GM12878 (cell line): ENCODE data around the gene ODR4. TPM values are rescaled to one million over a fixed set of nuclear protein-coding genes. Genes with fewer than 3 reads are reported as not detected.
A peak's percentile ranks its signal among the peaks of the same experiment; 100 is the strongest.

Experiments used
- BACH1 ChIP-seq: fragments of 450-650 bp; IDR thresholded peaks from 2 replicates; pipeline ENCODE4 v1.6.1; 2017; ENCODE audit warnings: mild to moderate bottlenecking, borderline replicate concordance
- BMI1 ChIP-seq: fragments of 450-650 bp; IDR thresholded peaks from 2 replicates; pipeline ENCODE4 v1.6.1; 2016; ENCODE audit warnings: mild to moderate bottlenecking, moderate library complexity, borderline replicate concordance
- CBFB ChIP-seq: IDR thresholded peaks from 2 replicates; pipeline ENCODE4 v1.6.1; 2016; ENCODE audit warnings: antibody characterized with exemption, low read depth
- CREB1 ChIP-seq: IDR thresholded peaks from 2 replicates; pipeline ENCODE4 v1.6.1; 2012; ENCODE audit warnings: low read depth, mild to moderate bottlenecking, inconsistent platforms
- DPF2 ChIP-seq: fragments of 450-650 bp; IDR thresholded peaks from 2 replicates; pipeline ENCODE4 v1.6.1; 2017; ENCODE audit warnings: mild to moderate bottlenecking
- EGR1 ChIP-seq, 2 experiments: IDR thresholded peaks; 1 replicate in 1 of 2; 2 replicates in 1 of 2; pipeline ENCODE4 v1.6.1; 2011 to 2012; ENCODE audit warnings: low read depth in 2 of 2, low read length in 2 of 2, borderline replicate concordance in 1 of 2, mild to moderate bottlenecking in 1 of 2, moderate library complexity in 1 of 2
- ESRRA ChIP-seq: IDR thresholded peaks from 2 replicates; pipeline ENCODE4 v1.6.1; 2012; ENCODE audit warnings: mild to moderate bottlenecking, low read length, improper control_type of control experiment
- ETV6 ChIP-seq, 2 experiments: fragments of 450-650 bp in 1 of 2; IDR thresholded peaks in 1 of 2; conservative IDR thresholded peaks in 1 of 2; 2 replicates each; pipeline ENCODE4 v1.6.1; 2014; ENCODE audit warnings: antibody characterized with exemption in 1 of 2, borderline replicate concordance in 1 of 2, low read depth in 1 of 2, mild to moderate bottlenecking in 1 of 2, moderate library complexity in 1 of 2
- GATAD2B ChIP-seq: fragments of 450-650 bp; conservative IDR thresholded peaks from 2 replicates; pipeline ENCODE4 v1.6.1; 2017; ENCODE audit warnings: low read depth, mild to moderate bottlenecking, moderate library complexity
- HCFC1 ChIP-seq: fragments of 150-350 bp; IDR thresholded peaks from 2 replicates; pipeline ENCODE4 v1.6.1; 2014; ENCODE audit warnings: low read length
- IKZF2 ChIP-seq, 2 experiments: fragments of 450-650 bp; IDR thresholded peaks; 2 replicates each; pipeline ENCODE4 v1.6.1; 2017; ENCODE audit warnings: mild to moderate bottlenecking in 2 of 2, moderate library complexity in 2 of 2
- MTA3 ChIP-seq: IDR thresholded peaks from 2 replicates; pipeline ENCODE4 v1.6.1; 2012; ENCODE audit warnings: low read length, inconsistent platforms, borderline replicate concordance
- MYC ChIP-seq: IDR thresholded peaks from 2 replicates; pipeline ENCODE4 v1.6.1; 2011; ENCODE audit warnings: mild to moderate bottlenecking, low read length, moderate library complexity, inconsistent platforms; ENCODE audit not compliant: insufficient read depth, insufficient replicate concordance, insufficient read length, severe bottlenecking
- NFYA ChIP-seq: IDR thresholded peaks from 2 replicates; pipeline ENCODE4 v1.6.1; 2011; ENCODE audit warnings: low read depth, mild to moderate bottlenecking, low read length, improper control_type of control experiment, borderline replicate concordance
- NFYB ChIP-seq: IDR thresholded peaks from 2 replicates; pipeline ENCODE4 v1.6.1; 2011; ENCODE audit warnings: low read depth, mild to moderate bottlenecking, low read length, improper control_type of control experiment, moderate library complexity; ENCODE audit not compliant: insufficient read depth
- PAX5 ChIP-seq: IDR thresholded peaks from 2 replicates; pipeline ENCODE4 v1.6.1; 2011; ENCODE audit warnings: low read depth, low read length, borderline replicate concordance
- POLR2AphosphoS2 ChIP-seq: IDR thresholded peaks from 2 replicates; pipeline ENCODE4 v1.6.1; 2011; ENCODE audit warnings: low read depth, mild to moderate bottlenecking, low read length, improper control_type of control experiment, moderate library complexity
- RAD51 ChIP-seq: fragments of 450-650 bp; IDR thresholded peaks from 2 replicates; pipeline ENCODE4 v1.6.1; 2016; ENCODE audit warnings: moderate library complexity, mild to moderate bottlenecking, inconsistent platforms
- SREBF1 ChIP-seq: IDR thresholded peaks from 2 replicates; pipeline ENCODE4 v1.6.1; 2012; ENCODE audit warnings: mild to moderate bottlenecking, low read length
- STAT3 ChIP-seq: IDR thresholded peaks from 2 replicates; pipeline ENCODE4 v1.6.1; 2011; ENCODE audit warnings: low read depth, low read length, improper control_type of control experiment
- TARDBP ChIP-seq: IDR thresholded peaks from 2 replicates; pipeline ENCODE4 v1.6.1; 2016; ENCODE audit warnings: borderline replicate concordance
- TCF3 ChIP-seq: IDR thresholded peaks from 2 replicates; pipeline ENCODE4 v1.6.1; 2012; ENCODE audit warnings: low read depth, mild to moderate bottlenecking, low read length, borderline replicate concordance; ENCODE audit not compliant: insufficient read depth
- ZNF274 ChIP-seq: IDR thresholded peaks from one replicate; pipeline ENCODE4 v1.8.0; 2011; ENCODE audit not compliant: insufficient read length, insufficient read depth
- ZZZ3 ChIP-seq: IDR thresholded peaks from 2 replicates; pipeline ENCODE4 v1.6.1; 2011; ENCODE audit warnings: low read depth; ENCODE audit not compliant: control insufficient read depth, insufficient read length
- polyA plus RNA-seq, 11 experiments: library from polyadenylated mRNA; depleted of rRNA in 4 of 11; unstranded in 6 of 11; stranded (reverse) in 5 of 11; fragments of >200 nt; fragmentation: Nextera tagmentation in 4 of 11; fragmentation: Illumina TruSeq in 1 of 11; extraction: Ambion mirVana in 4 of 11; extraction: Trizol in 1 of 11; gene quantifications; 1 replicate in 1 of 11; 2 replicates in 10 of 11; pipeline versions ENCODE4 v1.2.1 to v1.2.3, GENCODE V29; 2011 to 2016; ENCODE audit warnings: inconsistent platforms in 2 of 11, missing spikeins in 2 of 11, low read depth in 1 of 11
- total RNA-seq, 4 experiments: library from RNA; depleted of rRNA in 3 of 4; stranded (reverse); fragments of >200 nt in 3 of 4; fragmentation: Illumina TruSeq in 1 of 4; extraction: Trizol in 1 of 4; gene quantifications; 2 replicates each; pipeline versions ENCODE4 v1.2.1 to v1.2.3, GENCODE V29; 2013 to 2021
- TF ChIP-seq, protein P1 (sequence below): IDR thresholded peaks from 2 replicates; pipeline ENCODE4 v1.6.1; 2012; ENCODE audit warnings: mild to moderate bottlenecking, low read depth, low read length
- TF ChIP-seq, protein P2 (sequence below): fragments of 450-650 bp; IDR thresholded peaks from 2 replicates; pipeline ENCODE4 v1.6.1; 2017; ENCODE audit warnings: mild to moderate bottlenecking

Gene ODR4
- total and polyA plus RNA-seq, 10 of the 15 experiments (the other 5 are each of a cell fraction or from before 2014, with no cell fraction given) = 10.4 to 19.4 (median 13.3) TPM

DNA sequence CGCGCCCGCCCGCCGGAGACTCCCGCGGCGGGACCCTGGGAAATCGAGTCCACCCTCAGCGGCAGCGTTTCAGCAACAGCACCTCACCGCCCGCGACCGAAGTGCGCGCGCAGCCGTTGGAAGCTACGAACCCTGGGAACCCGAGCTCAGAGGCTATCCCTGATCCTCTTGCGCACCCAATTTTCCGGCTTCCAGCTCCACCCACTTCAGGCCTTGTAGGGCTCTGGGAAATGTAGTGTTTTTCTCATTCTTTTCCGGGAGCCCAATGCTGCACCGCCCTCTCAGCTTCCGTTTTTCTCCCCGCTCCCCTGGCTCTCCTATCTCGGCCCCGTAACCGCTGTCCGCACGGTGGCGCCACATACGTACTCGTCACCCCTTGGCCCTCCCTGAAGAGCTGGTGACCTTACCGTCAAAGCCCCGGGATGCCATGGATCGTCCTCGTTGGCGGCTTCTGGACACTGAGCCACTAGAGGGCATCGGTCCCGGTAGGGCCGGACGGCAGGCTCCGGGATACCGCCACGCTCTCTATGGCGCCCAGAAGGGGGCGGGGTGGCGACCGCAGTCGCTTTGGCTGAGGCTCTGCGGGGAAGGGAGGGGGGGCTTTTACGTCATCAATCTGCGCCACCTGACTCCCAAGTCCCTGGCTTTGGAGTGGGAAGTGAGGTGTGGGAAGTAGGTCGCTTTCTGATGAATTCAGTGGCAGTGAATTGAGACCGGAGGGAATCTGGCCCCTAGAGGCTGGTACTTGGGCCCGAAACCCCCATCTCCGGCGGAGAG, at the start of gene ODR4, which contains the start of gene TPR (continued):
- TF ChIP-seq, protein P1, sequence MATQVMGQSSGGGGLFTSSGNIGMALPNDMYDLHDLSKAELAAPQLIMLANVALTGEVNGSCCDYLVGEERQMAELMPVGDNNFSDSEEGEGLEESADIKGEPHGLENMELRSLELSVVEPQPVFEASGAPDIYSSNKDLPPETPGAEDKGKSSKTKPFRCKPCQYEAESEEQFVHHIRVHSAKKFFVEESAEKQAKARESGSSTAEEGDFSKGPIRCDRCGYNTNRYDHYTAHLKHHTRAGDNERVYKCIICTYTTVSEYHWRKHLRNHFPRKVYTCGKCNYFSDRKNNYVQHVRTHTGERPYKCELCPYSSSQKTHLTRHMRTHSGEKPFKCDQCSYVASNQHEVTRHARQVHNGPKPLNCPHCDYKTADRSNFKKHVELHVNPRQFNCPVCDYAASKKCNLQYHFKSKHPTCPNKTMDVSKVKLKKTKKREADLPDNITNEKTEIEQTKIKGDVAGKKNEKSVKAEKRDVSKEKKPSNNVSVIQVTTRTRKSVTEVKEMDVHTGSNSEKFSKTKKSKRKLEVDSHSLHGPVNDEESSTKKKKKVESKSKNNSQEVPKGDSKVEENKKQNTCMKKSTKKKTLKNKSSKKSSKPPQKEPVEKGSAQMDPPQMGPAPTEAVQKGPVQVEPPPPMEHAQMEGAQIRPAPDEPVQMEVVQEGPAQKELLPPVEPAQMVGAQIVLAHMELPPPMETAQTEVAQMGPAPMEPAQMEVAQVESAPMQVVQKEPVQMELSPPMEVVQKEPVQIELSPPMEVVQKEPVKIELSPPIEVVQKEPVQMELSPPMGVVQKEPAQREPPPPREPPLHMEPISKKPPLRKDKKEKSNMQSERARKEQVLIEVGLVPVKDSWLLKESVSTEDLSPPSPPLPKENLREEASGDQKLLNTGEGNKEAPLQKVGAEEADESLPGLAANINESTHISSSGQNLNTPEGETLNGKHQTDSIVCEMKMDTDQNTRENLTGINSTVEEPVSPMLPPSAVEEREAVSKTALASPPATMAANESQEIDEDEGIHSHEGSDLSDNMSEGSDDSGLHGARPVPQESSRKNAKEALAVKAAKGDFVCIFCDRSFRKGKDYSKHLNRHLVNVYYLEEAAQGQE = no peak
- TF ChIP-seq MYC (no peak), ESRRA (peak; percentile 44; the same call in 1 of the 2 replicates), POLR2AphosphoS2 (no peak), CBFB (peak; percentile 96), DPF2 (peak; percentile 80), RAD51 (no peak), TARDBP (peak; percentile 60; the same call in 1 of the 2 replicates), CREB1 (peak; percentile 99), SREBF1 (no peak; the same call in 1 of the 2 replicates), HCFC1 (peak; percentile 84), ZZZ3 (no peak), STAT3 (no peak), EGR1 (IDR thresholded peaks at IDR 0.05; ENCODE audit: borderline replicate concordance in 1 of 2, low read depth in 2 of 2, low read length in 2 of 2) (0 out of 3 replicates have a peak, but pooled peaks of 1 of the 2 experiments have one; percentile 53), MTA3 (no peak; the same call in 1 of the 2 replicates), ZNF274 (no peak), GATAD2B (peak; percentile 66), PAX5 (no peak), BACH1 (0 out of 2 replicates have a peak, but pooled peaks have one; percentile 15), BMI1 (no peak), ETV6 (conservative IDR thresholded peaks at IDR 0.05 in 1 of 2, IDR thresholded peaks at IDR 0.05 in 1 of 2; ENCODE audit: borderline replicate concordance in 1 of 2, low read depth in 1 of 2) (0 out of 4 replicates have a peak, but pooled peaks of 1 of the 2 experiments have one; percentile 32), TCF3 (no peak), NFYA (no peak), NFYB (0 out of 2 replicates have a peak, but pooled peaks have one; percentile 16), IKZF2 (IDR thresholded peaks at IDR 0.05) (peak; percentile 100)
- TF ChIP-seq, protein P2, sequence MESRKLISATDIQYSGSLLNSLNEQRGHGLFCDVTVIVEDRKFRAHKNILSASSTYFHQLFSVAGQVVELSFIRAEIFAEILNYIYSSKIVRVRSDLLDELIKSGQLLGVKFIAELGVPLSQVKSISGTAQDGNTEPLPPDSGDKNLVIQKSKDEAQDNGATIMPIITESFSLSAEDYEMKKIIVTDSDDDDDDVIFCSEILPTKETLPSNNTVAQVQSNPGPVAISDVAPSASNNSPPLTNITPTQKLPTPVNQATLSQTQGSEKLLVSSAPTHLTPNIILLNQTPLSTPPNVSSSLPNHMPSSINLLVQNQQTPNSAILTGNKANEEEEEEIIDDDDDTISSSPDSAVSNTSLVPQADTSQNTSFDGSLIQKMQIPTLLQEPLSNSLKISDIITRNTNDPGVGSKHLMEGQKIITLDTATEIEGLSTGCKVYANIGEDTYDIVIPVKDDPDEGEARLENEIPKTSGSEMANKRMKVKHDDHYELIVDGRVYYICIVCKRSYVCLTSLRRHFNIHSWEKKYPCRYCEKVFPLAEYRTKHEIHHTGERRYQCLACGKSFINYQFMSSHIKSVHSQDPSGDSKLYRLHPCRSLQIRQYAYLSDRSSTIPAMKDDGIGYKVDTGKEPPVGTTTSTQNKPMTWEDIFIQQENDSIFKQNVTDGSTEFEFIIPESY = no peak
